Measurements from ENCODE around the gene PRKCE. TPM values are rescaled to one million over a fixed set of nuclear protein-coding genes. Genes with fewer than 3 reads are reported as not detected.

PRKCE gene
- total and polyA plus RNA-seq, 2 of the 8 experiments (the other 6 are each of a cell fraction or from before 2014, with no cell fraction given): 0.54 to 2.1 TPM

DNA sequence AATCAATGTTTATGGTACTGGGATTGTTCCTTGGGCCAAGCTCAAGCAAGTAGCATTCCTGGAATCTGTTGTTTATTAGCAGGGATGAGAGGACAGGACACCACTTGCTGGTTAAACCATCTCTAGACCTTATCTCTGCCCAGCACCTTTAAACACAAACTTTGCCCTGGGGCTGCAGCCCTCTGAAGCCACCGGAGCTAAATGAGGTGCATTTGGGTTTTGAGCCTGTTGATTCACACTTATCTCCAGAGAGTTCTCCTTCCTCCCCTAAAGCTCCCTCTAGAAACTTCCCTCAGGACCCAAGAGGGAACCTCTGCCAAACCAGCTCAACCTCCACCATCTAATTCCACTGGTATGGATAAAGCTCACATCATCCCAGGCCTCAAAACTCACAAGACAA is 551.0 kb downstream of the PRKCE start (continued):
- TF ChIP-seq CHD7 (IDR thresholded peaks at IDR 0.05; ENCODE audit: insufficient replicate concordance, low read length) (no peak), TEAD4 (IDR thresholded peaks at IDR 0.05; ENCODE audit: low read depth, low read length) (no peak), KDM5A (IDR thresholded peaks at IDR 0.05; ENCODE audit: low read length) (no peak), TAF1 (IDR thresholded peaks at IDR 0.05; ENCODE audit: low read depth, low read length) (no peak), GABPA (IDR thresholded peaks at IDR 0.05; ENCODE audit: borderline replicate concordance, insufficient read depth, low read length) (no peak), POLR2AphosphoS5 (IDR thresholded peaks at IDR 0.05; ENCODE audit: low read depth, low read length) (no peak), SUZ12 (IDR thresholded peaks at IDR 0.05; ENCODE audit: low read length) (no peak), POU5F1 (IDR thresholded peaks at IDR 0.05; ENCODE audit: low read depth, low read length) (no peak), ASH2L (IDR thresholded peaks at IDR 0.05; ENCODE audit: low read length) (no peak), CBX8 (IDR thresholded peaks at IDR 0.05; ENCODE audit: borderline replicate concordance, low read depth, low read length) (no peak), CBX5 (IDR thresholded peaks at IDR 0.05; ENCODE audit: low read depth, low read length) (no peak)
- TF ChIP-seq, protein P1, sequence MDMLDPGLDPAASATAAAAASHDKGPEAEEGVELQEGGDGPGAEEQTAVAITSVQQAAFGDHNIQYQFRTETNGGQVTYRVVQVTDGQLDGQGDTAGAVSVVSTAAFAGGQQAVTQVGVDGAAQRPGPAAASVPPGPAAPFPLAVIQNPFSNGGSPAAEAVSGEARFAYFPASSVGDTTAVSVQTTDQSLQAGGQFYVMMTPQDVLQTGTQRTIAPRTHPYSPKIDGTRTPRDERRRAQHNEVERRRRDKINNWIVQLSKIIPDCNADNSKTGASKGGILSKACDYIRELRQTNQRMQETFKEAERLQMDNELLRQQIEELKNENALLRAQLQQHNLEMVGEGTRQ (IDR thresholded peaks at IDR 0.05; ENCODE audit: low read length): no peak
